T-helper 17 cell (primary cell): Measurements from ENCODE around the gene UMODL1. TPM values are rescaled to one million over a fixed set of nuclear protein-coding genes. Genes with fewer than 3 reads are reported as not detected.

Experiments
- ATAC-seq: fragments of 150-1000 bp; cut with Tn5 transposase; 2 replicates; pipeline ENCODE4 v1.10.0; 2021; ENCODE audit warnings: mild to moderate bottlenecking, moderate library complexity
- DNase-seq, 3 donors: peaks; one replicate each; pipeline versions ENCODE4 v3.0.0 to v3.0.0-alpha.2; 2020 to 2021
- H3K9me3 ChIP-seq: one replicate; pipeline ENCODE4 v1.7.0; 2013; ENCODE audit warnings: low read length, mild to moderate bottlenecking; ENCODE audit not compliant: control insufficient read depth, poor library complexity, severe bottlenecking
- H3K27ac Mint-ChIP-seq: one replicate; pipeline ENCODE4 v1.8.0; 2022; ENCODE audit warnings: mild to moderate bottlenecking, moderate library complexity, mixed read lengths
- H3K27me3 Mint-ChIP-seq: one replicate; pipeline ENCODE4 v1.8.0; 2022; ENCODE audit warnings: mixed read lengths
- H3K36me3 Mint-ChIP-seq: one replicate; pipeline ENCODE4 v1.8.0; 2022; ENCODE audit warnings: low read depth, mixed read lengths
- H3K4me1 Mint-ChIP-seq: one replicate; pipeline ENCODE4 v1.8.0; 2022; ENCODE audit warnings: mild to moderate bottlenecking, mixed read lengths
- H3K4me3 Mint-ChIP-seq: one replicate; pipeline ENCODE4 v1.8.0; 2022; ENCODE audit warnings: mild to moderate bottlenecking, moderate library complexity, mixed read lengths
- total RNA-seq, 4 donors: library from RNA in 2 of 4; stranded (reverse) in 2 of 4; gene quantifications; one replicate each; pipeline ENCODE4 v1.2.3 and lab custom pipeline; 2022 to 2026

The UMODL1 gene
- total RNA-seq, 2 donors from 2014 or later = 0.23 to 0.99 TPM

GRCh38 chr21:42083361-42083690, 12.2 kb downstream of the UMODL1 start:
- Mint-ChIP-seq H3K4me1 (peaks cover under 1% of the 10 kb centered on the region), H3K27me3 (peaks cover 5% of the 10 kb centered on the region), H3K4me3 (no peak overlapping the region), H3K36me3 (no peaks in the 10 kb centered on the region), H3K27ac (no peak overlapping the region)
- DNase-seq = no peak
- ATAC-seq = no peak
- H3K9me3 ChIP-seq = no peaks in the 10 kb centered on the region

DNA sequence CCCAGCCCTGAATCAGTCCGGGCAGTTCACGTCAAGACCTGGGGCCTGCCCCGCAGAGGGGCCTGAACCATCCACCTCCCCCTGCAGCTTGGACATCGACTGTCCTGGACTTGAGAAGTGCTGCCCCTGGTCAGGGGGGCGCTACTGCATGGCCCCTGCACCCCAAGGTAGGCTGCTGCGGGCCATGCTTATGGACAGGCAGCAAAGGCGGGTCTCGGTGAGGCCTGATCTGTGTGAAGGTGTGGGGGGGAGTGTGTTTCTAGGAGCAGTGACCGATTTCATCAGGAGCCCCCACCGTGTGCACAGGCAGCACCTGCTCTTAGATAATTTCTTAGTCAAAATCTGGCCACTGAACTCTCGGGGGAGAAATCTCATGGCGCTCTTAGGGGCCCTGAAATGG, 13.0 kb downstream of the UMODL1 start:
- H3K4me3 Mint-ChIP-seq = no peak overlapping the region
- ATAC-seq (no peak), DNase-seq (no peak)
- H3K36me3 Mint-ChIP-seq = peaks cover 3% of the 10 kb centered on the region
- no peak overlapping the region for H3K27ac Mint-ChIP-seq
- H3K9me3 ChIP-seq = no peaks in the 10 kb centered on the region
- peaks cover 5% of the 10 kb centered on the region for H3K27me3 Mint-ChIP-seq
- H3K4me1 Mint-ChIP-seq = peaks cover 5% of the 10 kb centered on the region

DNA sequence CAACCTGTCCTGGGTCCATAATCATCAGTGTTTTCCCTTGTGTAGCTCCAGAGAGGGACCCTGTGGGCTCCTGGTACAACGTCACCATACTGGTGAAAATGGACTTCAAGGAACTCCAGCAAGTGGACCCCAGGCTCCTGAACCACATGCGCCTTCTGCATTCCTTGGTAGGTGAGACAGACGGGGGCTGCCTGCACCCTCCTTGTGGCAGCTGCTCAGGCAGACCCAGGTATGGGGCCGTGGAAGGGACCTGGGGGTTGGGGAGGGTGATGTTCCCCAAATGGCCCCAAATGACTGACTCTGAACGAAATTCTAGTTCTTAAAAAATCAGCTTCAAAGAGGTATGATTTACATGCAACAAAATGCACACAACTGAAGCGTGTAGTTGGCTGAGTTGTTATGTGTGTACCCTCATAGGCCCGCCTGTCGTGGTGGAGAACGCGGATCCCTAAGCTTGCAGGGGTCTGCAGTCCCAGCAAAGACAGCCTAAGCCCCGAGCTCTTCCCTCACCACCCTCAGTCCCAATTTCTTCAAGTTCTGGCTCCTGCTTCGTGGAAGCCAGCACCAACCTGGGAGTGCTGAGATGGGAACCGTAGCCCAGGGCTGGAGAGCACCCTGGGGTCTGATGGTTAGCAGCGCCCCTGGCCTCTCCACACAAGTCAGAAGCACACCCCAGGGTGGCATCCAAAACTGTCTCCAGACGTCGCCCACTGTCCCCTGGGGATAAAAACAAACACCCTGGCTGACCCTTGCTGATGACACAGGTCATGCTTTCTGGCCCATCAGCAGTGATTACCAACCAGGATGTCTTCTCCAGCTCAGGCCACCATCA, 14.3 kb downstream of the UMODL1 start:
- Mint-ChIP-seq H3K4me1 (peaks cover 9% of the 10 kb centered on the region), H3K27ac (no peak overlapping the region), H3K27me3 (peaks cover 5% of the 10 kb centered on the region), H3K36me3 (peaks cover 3% of the 10 kb centered on the region), H3K4me3 (no peak overlapping the region)
- no peaks in the 10 kb centered on the region for H3K9me3 ChIP-seq
- ATAC-seq = no peak
- DNase-seq = no peak

GRCh38 chr21:42086969-42087368, 15.9 kb downstream of the UMODL1 start:
- DNase-seq (no peak), ATAC-seq (no peak)
- no peaks in the 10 kb centered on the region for H3K9me3 ChIP-seq
- H3K27me3 Mint-ChIP-seq = peaks cover 16% of the 10 kb centered on the region
- H3K36me3 Mint-ChIP-seq = peaks cover 10% of the 10 kb centered on the region
- H3K4me3 Mint-ChIP-seq = no peak overlapping the region
- H3K27ac Mint-ChIP-seq = no peak overlapping the region
- peaks cover 15% of the 10 kb centered on the region for H3K4me1 Mint-ChIP-seq

DNA sequence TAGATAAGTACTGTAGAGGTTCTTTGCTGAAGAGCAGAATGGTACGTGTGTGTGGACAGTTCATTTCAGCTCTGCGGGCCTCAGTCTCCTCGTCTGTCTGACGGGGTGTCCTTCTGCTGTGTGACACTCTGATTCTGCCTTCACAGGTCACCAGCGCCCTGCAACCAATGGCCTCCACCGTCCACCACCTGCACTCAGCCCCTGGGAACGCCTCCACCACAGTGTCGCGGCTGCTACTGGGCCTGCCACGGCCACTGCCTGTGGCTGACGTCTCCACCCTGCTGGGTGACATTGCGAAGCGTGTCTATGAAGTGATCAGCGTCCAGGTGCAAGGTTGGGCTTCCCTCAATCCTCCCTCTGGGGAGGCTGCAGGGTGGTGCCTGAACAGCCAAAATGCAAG, 17.0 kb downstream of the UMODL1 start:
- H3K4me3 Mint-ChIP-seq = no peak overlapping the region
- ATAC-seq = no peak

GRCh38 chr21:42088658-42089057, 17.5 kb downstream of the UMODL1 start:
- Mint-ChIP-seq H3K4me3 (no peak overlapping the region), H3K27me3 (peaks cover 11% of the 10 kb centered on the region), H3K36me3 (peaks cover 10% of the 10 kb centered on the region), H3K27ac (no peak overlapping the region), H3K4me1 (peaks cover 15% of the 10 kb centered on the region)
- DNase-seq = no peak
- no peaks in the 10 kb centered on the region for H3K9me3 ChIP-seq
- ATAC-seq = no peak

More for the DNA sequence above, 17.0 kb downstream of the UMODL1 start:
- DNase-seq = no peak
- H3K9me3 ChIP-seq = no peaks in the 10 kb centered on the region
- Mint-ChIP-seq H3K27ac (no peak overlapping the region), H3K27me3 (peaks cover 11% of the 10 kb centered on the region), H3K36me3 (peaks cover 10% of the 10 kb centered on the region), H3K4me1 (peaks cover 15% of the 10 kb centered on the region)

DNA sequence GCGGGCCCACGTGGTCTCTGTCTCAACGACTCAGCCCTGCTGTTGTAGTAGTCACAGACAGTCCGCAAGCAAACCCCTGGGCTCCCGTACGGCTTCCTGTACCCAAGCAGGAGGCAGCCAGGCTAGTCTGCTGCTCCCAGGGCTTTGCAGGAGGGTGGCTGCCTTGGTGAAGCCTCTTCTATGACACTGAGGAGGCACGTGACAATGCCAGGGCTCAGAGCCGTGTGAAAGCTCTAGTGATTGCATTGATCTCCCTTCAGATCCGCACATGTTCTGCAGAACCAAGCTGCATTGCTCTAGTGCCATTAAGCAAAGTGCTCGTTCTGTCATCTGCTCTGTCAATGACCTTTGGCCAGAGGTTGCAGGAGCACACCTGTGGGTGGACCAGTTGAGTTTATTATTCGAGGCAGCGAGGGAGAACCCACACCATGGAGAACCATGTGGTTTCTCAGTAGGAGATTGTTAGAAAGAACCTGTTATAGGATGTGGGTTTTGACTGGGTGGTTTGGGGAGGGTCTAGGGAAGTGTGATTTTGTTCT, 18.0 kb downstream of the UMODL1 start:
- H3K27me3 Mint-ChIP-seq = peaks cover 11% of the 10 kb centered on the region
- no peak for DNase-seq
- no peak overlapping the region for H3K27ac Mint-ChIP-seq
- H3K4me3 Mint-ChIP-seq = no peak overlapping the region
- peaks cover 10% of the 10 kb centered on the region for H3K36me3 Mint-ChIP-seq
- H3K9me3 ChIP-seq = no peaks in the 10 kb centered on the region
- no peak for ATAC-seq
- peaks cover 15% of the 10 kb centered on the region for H3K4me1 Mint-ChIP-seq

DNA sequence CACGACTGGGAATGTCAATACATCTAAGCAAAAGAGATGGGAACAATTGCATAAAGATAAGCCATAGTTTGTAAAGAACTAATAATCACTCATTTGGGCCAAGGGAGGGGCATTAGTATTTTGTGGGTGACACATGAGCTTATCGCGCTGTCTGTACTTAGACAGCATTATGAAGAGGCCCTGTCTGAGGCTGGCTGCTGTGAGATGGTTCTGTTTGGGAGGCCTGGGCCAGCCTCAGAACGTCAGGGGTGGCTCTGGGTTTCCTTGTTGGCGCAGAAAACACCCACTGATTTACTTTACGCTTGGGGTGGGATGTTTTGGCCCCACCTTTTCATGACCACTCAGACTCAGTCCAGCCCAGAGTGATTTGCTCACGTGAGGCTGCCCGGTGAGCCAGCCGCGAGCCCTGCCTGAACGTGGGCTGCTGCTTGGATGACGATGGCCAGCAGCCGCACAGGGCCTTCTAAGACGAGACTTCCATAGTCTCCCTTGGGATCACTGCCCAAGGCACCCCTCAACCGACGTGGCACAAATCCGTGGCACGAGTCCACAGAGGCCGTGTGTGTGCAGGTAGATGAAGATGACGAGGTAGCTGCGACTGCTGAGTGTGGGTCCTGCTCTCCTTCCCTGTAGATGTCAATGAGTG, 18.7 kb downstream of the UMODL1 start:
- Mint-ChIP-seq H3K4me3 (no peak overlapping the region), H3K27ac (no peak overlapping the region), H3K4me1 (peaks cover 15% of the 10 kb centered on the region), H3K27me3 (peaks cover 11% of the 10 kb centered on the region), H3K36me3 (peaks cover 10% of the 10 kb centered on the region)
- H3K9me3 ChIP-seq = no peaks in the 10 kb centered on the region
- no peak for ATAC-seq
- no peak for DNase-seq

DNA sequence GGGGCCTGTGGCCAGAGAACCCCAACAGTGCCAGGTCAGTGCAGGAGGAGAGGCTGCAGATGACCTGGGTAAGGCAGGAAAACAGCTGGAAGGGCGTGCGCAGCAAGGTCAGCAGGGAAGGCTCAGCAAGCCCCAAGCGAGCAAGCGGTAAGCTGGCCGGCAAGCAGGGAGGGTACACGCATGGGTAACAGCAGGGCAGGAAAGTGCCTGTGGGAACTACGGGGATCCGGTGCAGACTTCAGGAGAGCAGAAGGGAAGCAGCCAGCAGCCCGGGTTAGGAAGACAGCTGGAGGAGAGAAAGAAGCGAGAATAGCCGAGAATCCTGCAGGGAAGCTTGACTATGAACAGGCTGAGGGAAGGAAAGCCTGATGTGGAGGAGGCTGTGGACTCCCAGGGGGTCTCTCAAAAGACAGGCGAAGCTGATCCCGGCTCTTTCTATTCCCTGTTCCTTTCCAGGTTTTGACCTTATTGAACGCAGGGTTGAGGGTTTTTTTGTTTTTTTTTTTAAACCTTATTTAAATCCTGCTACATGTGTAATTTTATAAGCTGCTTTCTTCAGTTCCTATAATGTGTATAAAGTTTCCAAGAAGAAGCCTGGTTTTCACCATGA, 20.9 kb downstream of the UMODL1 start:
- no peaks in the 10 kb centered on the region for H3K9me3 ChIP-seq
- no peak overlapping the region for H3K4me3 Mint-ChIP-seq
- H3K36me3 Mint-ChIP-seq = peaks cover 13% of the 10 kb centered on the region
- no peak overlapping the region for H3K27ac Mint-ChIP-seq
- DNase-seq (no peak), ATAC-seq (no peak)
- H3K4me1 Mint-ChIP-seq = peaks cover 15% of the 10 kb centered on the region
- peaks cover 15% of the 10 kb centered on the region for H3K27me3 Mint-ChIP-seq

- Mint-ChIP-seq H3K27ac (no peak overlapping the region), H3K4me1 (peaks cover 17% of the 10 kb centered on the region), H3K27me3 (peaks cover 15% of the 10 kb centered on the region), H3K36me3 (peaks cover 14% of the 10 kb centered on the region), H3K4me3 (no peak overlapping the region)
- ATAC-seq (no peak), DNase-seq (no peak)
- no peaks in the 10 kb centered on the region for H3K9me3 ChIP-seq
These were observed 21.7 kb downstream of the UMODL1 start for GRCh38 chr21:42092771-42093170.

DNA sequence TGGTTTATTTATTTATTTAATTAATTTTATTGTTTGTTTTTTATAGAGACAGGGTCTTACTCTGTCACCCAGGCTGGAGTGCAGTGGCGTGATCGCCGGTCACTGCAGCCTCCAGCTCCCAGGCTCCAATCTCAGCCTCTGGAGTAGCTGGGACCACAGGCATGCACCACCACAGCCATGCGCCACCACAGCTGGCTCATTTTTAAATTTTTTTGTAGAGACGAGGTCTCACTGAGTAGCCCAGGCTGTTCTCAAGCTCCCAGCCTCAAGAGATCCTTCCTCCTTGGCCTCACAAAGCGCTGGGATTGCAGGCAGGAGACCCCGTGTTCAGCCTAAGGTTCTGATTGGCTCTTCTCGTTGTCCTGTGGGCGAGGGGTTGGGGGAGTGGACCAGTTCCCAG, 22.1 kb downstream of the UMODL1 start:
- H3K9me3 ChIP-seq = no peaks in the 10 kb centered on the region
- DNase-seq (no peak), ATAC-seq (no peak)
- H3K4me1 Mint-ChIP-seq = peaks cover 17% of the 10 kb centered on the region
- peaks cover 15% of the 10 kb centered on the region for H3K27me3 Mint-ChIP-seq
- H3K4me3 Mint-ChIP-seq = no peak overlapping the region
- no peak overlapping the region for H3K27ac Mint-ChIP-seq
- H3K36me3 Mint-ChIP-seq = peaks cover 14% of the 10 kb centered on the region

GRCh38 chr21:42093991-42094421, 22.9 kb downstream of the UMODL1 start:
- peaks cover 12% of the 10 kb centered on the region for H3K4me1 Mint-ChIP-seq
- H3K9me3 ChIP-seq = no peaks in the 10 kb centered on the region
- DNase-seq (no peak), ATAC-seq (no peak)
- peaks cover 15% of the 10 kb centered on the region for H3K27me3 Mint-ChIP-seq
- H3K27ac Mint-ChIP-seq = peak overlapping the region; percentile 45
- H3K36me3 Mint-ChIP-seq = peaks cover 12% of the 10 kb centered on the region
- H3K4me3 Mint-ChIP-seq = no peak overlapping the region

GRCh38 chr21:42094811-42095210, 23.7 kb downstream of the UMODL1 start:
- peaks cover 15% of the 10 kb centered on the region for H3K27me3 Mint-ChIP-seq
- no peaks in the 10 kb centered on the region for H3K9me3 ChIP-seq
- ATAC-seq (no peak), DNase-seq (no peak)
- peaks cover 8% of the 10 kb centered on the region for H3K4me1 Mint-ChIP-seq
- peaks cover 12% of the 10 kb centered on the region for H3K36me3 Mint-ChIP-seq
- H3K27ac Mint-ChIP-seq = no peak overlapping the region
- no peak overlapping the region for H3K4me3 Mint-ChIP-seq
